GM04503 (cell line): ENCODE results near the gene TMEM132E.

ENCODE experiments used
- DNase-seq: peaks from one replicate; pipeline ENCODE4 v3.0.0-alpha.2; 2012; ENCODE audit warnings: low read depth

Gene TMEM132E

DNA sequence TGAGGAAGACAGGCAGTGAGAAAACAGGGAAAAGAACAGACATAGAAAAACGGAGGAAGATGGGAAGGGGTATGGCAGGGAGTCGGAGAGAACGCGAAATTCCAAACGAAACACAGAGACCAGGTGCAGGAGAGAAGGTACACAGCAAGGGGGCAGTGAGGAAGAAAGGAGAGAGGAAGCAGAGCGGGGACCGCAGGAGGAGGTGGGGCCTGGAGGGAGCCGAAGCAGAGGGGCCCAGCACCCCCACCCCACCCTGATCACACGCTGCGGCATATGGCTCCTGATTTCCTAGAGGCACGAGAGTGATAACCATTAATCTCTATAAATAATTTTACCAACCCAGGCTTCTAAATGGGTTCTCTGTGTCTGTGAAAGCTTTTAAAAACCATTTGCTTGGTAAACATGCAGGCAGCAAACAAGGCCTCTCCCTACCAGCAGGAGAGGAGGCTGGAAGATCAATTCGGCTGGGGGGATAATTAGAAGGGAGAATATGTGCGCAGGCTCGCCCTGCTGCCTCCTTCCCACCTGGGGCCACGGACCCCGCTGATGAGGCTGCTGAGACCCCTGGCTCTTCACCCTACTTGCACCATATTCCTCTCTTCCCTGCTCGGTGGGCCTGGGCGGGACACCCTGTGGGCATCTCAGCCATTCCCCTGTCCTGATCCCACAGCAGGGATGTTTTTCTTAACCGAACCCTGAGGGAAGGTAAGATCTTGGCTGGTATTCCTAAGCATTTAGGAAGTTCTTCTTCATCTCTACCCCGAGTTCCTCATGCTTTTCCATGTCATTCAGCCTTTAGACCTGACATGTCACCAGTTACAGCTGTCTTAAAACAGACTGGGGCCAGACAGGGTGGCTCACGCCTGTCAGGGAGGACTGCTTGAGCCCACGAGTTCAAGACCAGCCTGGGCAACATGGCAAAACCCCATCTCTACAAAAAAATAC lies 86.7 kb downstream of the TMEM132E start:
- no peak for DNase-seq

DNA sequence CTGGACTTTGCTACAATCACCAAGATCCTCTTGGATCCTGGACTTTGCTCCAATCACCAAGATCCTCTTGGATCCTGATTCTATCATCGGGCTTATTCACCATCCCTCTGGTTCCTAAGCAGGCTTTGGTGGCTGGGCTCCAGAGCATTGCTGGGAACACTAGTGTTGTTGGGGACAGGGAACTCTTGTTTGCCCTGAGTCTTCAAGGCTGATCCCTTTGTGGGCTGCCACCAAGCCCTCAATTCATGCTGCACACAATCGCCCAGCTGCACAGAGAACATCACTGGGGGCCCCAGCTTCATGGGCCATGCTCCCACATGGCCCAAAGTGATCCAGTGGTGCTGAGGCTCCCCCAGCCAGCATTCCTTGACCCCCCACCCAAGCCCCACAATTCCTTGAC lies 88.3 kb downstream of the TMEM132E start:
- DNase-seq = no peak

DNA sequence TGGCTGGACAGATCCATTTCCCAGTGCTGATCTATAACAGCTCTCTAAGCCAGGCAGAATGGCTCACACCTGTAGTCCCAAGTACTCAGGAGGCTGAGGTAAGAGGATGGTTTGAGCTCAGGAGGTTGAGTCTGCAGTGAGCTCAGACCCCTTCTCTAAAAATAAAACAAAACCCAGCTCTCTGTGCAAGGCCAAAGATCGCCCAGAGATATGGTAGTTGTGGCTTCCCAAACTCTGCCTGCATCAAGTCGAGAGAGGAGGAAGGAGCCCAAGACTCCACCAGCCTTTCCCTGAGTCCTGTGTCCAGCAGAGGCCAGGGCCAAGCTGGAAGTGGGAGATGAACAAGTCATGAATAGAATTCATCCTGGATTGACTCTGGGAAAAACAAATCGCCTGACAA lies 88.8 kb downstream of the TMEM132E start:
- no peak for DNase-seq

DNA sequence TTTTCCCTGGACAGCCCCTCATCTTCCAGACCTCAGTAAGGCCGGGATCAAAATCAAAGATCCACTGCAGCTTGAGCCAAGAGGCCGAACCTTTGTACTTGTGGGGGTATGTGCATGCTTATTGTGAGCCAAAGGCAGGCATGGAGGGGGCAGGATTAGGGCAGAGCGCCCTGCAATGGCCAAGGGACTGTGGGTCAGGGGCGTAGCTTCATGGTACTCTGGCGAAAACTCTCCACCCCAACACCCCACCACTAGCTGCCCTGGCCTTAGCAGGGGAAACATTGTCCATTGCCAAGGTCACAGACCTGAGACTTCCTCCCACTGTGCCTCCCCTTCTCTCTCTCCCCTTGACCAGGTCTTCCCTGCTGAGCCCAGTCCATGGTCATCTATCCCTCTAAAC lies 90.1 kb downstream of the TMEM132E start:
- DNase-seq = no peak

DNA sequence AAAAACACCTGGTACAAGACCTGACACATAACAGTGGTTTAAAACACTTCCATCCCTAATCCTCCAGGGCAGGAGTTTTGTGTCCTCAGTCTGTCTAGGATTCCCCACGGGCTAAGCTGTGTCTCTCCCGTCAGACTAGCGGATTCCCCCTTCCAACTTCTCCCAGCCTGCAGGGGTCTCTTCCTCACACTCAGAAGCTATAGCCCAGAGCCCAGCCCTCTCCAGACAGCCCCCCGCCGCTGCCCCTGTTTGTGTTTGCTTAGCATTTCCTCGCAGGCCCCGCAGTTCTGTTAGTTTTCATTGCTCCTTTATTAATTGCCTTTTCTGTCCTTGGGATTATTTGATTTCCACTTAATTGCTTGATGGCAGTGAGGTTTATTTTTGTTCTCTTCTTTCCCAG lies 91.2 kb downstream of the TMEM132E start:
- no peak for DNase-seq

DNA sequence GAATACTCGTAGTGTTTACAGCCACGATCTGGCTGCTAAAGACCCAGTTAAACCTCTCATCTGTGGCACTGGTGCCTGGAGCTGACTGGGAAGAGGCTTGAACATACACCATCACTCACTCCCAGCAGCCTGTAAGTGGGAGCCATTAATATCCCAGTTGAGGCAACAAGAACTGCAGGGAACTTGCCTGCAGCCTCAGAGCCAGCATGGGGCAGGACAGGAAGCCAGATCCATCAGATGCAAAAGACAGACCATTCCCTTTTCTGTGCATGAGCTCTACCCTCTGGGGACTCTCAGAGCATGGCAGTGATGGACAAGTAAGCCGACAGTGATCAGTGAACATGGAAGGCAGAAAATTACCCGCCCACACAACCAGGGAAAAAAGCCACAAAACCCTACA lies 91.8 kb downstream of the TMEM132E start:
- no peak for DNase-seq

DNA sequence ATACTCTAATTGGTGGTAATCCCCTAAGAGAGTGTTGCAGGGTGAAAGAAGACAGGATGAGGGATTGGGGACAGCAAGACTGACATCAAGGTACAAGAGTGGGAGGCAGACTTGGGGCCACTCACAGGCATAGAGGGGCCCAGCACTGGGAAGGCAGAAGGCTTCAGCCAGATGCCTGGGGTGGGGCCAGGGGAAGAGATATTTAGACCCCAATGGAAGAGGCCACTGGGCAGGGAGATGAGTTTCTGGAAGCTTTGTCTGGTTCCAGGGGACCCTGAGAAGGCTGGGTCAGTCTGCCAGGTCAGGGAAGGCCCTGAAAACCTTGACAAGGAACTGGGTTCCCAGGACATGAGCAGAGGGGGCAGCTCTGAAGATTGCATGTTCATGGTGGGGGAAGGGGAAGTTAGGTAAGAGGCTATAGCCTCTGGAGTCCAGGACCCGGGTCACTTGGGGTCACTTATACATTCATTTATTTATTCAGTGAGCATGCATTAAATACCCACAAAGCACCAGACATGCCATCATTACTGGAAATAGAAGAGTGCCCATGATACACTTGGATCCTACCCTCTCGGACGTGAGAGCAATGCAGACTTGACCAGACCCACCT lies 92.9 kb downstream of the TMEM132E start:
- DNase-seq = no peak

DNA sequence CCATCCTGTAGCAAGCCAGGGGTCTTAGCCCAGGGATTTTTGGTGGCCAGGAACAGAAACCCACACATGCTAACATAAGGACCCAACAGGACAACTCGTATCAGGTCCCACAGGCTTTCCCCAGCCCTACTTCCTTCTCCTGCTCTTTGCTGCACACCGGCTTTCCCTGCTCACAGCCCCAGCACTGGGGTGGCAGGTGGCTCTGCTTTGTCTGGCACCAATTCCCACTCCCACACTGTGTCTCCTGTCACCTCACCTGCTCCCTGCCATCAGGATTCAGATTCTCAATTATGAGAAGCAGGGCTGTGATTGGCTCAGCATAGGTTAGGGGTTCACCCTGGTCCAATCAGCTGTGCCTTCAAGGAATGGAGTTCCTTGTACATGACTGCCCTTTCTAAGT lies 94.1 kb downstream of the TMEM132E start:
- DNase-seq = no peak

DNA sequence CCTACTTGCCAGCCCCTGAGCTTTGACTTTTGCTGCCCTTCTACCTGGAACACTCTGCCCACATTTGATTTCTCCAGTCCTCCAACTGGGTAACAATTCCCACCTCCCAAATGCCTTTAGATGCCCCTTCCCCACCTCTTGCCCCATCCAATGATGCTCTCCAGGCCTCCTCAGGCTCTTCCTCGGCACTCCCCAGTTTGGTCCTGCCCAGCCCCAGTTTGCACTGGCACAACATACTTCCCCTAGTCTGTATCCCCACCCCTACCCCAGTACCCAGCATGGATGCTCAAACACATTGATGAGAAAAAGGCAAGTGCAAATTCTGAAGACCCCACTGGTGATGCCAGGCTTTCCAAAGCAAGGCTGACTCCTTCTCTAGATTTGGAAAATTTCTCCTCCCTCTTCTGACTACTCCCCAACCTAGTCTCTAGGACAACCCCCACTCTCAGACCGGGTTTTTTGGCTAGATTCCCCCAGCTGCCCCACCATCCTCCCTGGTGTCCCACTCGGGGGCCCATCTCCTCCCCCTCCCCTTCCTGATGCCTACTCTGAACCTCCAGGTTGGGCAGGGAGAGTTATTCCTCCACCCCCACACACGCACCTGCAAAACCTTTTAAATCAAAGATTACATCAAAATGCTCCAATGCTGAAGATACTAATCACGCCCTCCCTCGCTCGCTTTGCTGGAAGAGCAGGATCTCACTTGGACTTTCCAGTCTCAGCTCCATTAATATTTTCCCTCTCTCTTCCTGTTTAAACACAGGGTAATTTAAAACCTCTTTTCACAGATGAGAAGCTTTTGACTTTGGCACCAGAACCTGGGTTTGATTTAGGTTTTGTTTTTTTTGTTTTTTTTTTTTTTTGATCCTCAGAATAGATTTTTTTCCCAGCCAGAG lies 94.9 kb downstream of the TMEM132E start:
- no peak for DNase-seq

DNA sequence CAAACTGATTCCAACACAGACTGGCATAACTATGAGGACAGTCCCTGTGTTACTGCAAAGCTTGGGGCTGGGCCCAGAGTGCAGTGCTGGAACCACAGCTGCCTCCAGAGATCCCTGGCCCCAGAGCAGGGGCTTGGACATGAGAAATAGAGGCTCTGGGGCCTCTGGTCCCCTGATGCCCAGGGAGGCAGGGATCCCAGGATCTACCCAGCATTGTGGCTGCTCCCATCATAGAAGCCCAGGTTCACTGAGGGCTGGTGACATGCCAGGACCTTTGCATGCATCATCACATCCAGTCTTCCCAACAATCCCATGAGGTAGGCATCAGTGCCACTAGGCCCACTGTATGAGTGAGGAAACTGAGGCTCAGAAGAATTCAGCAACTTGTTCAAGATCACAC lies 95.8 kb downstream of the TMEM132E start:
- DNase-seq = no peak

DNA sequence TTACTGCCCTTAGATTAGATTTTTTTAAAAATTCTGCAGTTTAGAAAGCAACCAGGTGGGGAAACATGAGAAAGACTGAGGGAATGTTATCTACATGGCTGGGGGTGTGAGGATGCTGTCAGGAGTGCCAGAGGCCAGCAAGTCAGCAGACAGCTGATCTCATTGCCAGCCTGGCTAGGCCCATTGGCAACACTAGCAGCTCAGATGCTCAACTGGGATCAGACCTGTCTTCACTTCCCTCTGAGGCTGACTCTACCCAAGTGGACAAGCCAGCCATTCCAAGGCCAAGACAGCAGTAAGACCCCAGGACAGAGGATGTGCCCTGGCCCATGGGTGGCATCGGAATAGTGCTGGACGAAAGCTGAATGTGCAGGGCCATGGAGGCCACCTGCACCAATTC lies 96.2 kb downstream of the TMEM132E start:
- no peak for DNase-seq

DNA sequence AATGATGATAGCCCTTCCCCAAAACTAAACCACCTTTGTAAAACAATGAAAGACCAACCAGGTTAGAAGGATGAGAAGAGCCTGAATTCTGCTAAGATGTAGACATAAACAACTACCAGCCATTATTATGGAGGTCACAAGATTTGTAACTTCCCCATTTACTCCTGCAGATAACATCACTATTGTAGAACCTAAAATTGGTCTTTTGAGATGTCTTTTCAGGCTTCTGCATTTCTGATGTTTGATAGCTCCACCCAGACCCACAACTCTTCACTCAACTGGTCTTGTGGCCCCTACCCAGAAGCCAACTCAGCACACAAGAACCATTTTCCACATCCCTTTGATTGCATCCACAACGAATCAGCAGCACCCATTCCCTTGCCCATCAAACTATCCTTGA lies 100.8 kb downstream of the TMEM132E start:
- DNase-seq = no peak

DNA sequence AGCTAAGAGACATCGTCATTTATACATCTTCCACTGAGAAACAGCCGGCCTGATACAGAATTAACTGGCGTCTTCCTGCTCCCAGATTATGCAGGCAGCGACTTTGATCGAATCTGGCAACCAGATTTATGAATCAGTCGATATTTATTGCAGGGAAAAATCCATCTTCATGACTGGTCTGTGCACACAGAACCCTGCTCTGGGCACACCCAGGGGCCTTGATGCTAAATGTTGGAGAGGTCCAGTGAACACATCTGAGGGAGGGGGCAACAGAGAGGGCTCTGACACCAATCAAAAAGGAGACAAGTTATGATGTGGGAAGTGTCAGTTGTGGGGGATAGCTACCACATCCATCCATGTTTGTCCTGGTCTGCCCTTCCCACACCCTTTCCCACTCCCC lies 102.9 kb downstream of the TMEM132E start:
- DNase-seq = no peak

DNA sequence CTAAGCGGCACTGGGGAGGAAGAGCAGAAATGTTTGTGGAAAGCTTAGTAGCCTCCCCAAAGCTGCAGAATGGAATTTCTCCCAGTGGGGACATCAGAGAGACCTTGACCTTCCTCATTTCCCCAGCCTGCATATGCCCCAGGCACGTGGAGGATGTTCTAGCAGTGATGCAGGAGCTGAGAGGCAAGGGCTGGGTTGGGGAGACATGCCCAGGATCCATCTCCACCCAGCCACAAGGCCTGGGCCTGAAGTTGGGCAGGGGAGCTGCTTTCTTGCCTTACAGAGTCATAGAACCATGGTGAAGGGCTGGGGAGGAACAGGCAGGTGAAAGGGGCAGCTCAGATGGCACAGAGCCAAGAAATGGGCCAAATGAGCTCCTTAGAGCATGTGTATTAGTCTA lies 104.0 kb downstream of the TMEM132E start:
- DNase-seq = no peak
